GDM1 (cell line): ENCODE data around the gene IER5.

Experiments used
- DNase-seq: peaks from one replicate; lab custom pipeline; 2025; lab: John Stamatoyannopoulos, UW

Gene IER5

GRCh38 chr1:181134543-181135436, 46.3 kb downstream of the IER5 start:
- peak; percentile 59 for DNase-seq

GRCh38 chr1:181135437-181135731, 46.9 kb downstream of the IER5 start:
- no peak for DNase-seq

- peak; percentile 58 for DNase-seq
Observed at GRCh38 chr1:181135815-181136737, 47.6 kb downstream of the IER5 start.

GRCh38 chr1:181136738-181137122, 48.2 kb downstream of the IER5 start:
- no peak for DNase-seq

- no peak for DNase-seq
Observed at GRCh38 chr1:181137217-181137743, 48.8 kb downstream of the IER5 start.

- DNase-seq: no peak
Observed at GRCh38 chr1:181139631-181140061, 51.1 kb downstream of the IER5 start.

GRCh38 chr1:181140398-181140797, 51.9 kb downstream of the IER5 start:
- no peak for DNase-seq

GRCh38 chr1:181140891-181141290, 52.4 kb downstream of the IER5 start:
- DNase-seq: no peak

- no peak for DNase-seq
Observed at GRCh38 chr1:181141431-181141910, 53.0 kb downstream of the IER5 start.
